Thoracic aorta (tissue), 2 donors: Measurements from ENCODE around the gene LCNL1. TPM values are rescaled to one million over a fixed set of nuclear protein-coding genes. Genes with fewer than 3 reads are reported as not detected.

Source experiments
- ATAC-seq: fragments of 150-250 bp; one replicate; pipeline ENCODE4 v1.8.0; 2017; ENCODE audit warnings: low read depth; ENCODE audit not compliant: insufficient number of reproducible peaks, low FRiP score
- DNase-seq: peaks from one replicate; pipeline ENCODE4 v3.0.0-alpha.2; 2020; ENCODE audit warnings: low spot score
- H3K27ac ChIP-seq, 2 donors: fragments of 200-600 bp; sonication (generic); 1 replicate in 1 of 2; 2 replicates in 1 of 2; pipeline ENCODE4 v1.5.1; 2016; ENCODE audit warnings: mild to moderate bottlenecking in 2 of 2, moderate library complexity in 2 of 2
- H3K27me3 ChIP-seq: fragments of 200-600 bp; sonication (generic); replicated peaks from 2 replicates; pipeline ENCODE4 v1.6.0; 2016; ENCODE audit warnings: mild to moderate bottlenecking; ENCODE audit not compliant: insufficient read depth
- H3K36me3 ChIP-seq: fragments of 200-600 bp; sonication (generic); one replicate; pipeline ENCODE4 v1.5.1; 2016
- H3K4me1 ChIP-seq, 2 donors: fragments of 200-600 bp; sonication (generic); 1 replicate in 1 of 2; 2 replicates in 1 of 2; pipeline versions ENCODE4 v1.5.1 to v1.6.0; 2016; ENCODE audit warnings: low read depth in 2 of 2, mild to moderate bottlenecking in 1 of 2; ENCODE audit not compliant: control insufficient read depth in 1 of 2
- H3K4me3 ChIP-seq: fragments of 200-600 bp; sonication (generic); 2 replicates; pipeline ENCODE4 v1.5.1; 2016; ENCODE audit warnings: mild to moderate bottlenecking
- H3K9me3 ChIP-seq: fragments of 200-600 bp; sonication (generic); 2 replicates; pipeline ENCODE4 v1.5.1; 2016
- total RNA-seq, 2 donors: library from RNA; depleted of rRNA; stranded (reverse); fragments of >200 nt; gene quantifications; one replicate each; pipeline versions ENCODE4 v1.1.0 to v1.2.3, GENCODE V29; 2016
- TF ChIP-seq, protein P1 (sequence below): fragments of 200-600 bp; sonication (generic); IDR thresholded peaks from one replicate; pipeline ENCODE4 v1.5.1; 2019; ENCODE audit warnings: antibody characterized with exemption

The LCNL1 gene
- total RNA-seq, 2 donors from 2014 or later: not detected

- TF ChIP-seq, protein P1, sequence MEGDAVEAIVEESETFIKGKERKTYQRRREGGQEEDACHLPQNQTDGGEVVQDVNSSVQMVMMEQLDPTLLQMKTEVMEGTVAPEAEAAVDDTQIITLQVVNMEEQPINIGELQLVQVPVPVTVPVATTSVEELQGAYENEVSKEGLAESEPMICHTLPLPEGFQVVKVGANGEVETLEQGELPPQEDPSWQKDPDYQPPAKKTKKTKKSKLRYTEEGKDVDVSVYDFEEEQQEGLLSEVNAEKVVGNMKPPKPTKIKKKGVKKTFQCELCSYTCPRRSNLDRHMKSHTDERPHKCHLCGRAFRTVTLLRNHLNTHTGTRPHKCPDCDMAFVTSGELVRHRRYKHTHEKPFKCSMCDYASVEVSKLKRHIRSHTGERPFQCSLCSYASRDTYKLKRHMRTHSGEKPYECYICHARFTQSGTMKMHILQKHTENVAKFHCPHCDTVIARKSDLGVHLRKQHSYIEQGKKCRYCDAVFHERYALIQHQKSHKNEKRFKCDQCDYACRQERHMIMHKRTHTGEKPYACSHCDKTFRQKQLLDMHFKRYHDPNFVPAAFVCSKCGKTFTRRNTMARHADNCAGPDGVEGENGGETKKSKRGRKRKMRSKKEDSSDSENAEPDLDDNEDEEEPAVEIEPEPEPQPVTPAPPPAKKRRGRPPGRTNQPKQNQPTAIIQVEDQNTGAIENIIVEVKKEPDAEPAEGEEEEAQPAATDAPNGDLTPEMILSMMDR: no peak
- no peak overlapping the region for H3K27ac ChIP-seq
- no peak for DNase-seq
- no peaks in the 10 kb centered on the region for H3K27me3 ChIP-seq
- no peaks in the 10 kb centered on the region for H3K9me3 ChIP-seq
- peaks cover 11 to 34% of the 10 kb centered on the region in 2 donors for H3K4me1 ChIP-seq
- H3K4me3 ChIP-seq: no peak overlapping the region
- H3K36me3 ChIP-seq: peaks cover 34% of the 10 kb centered on the region
- no peak for ATAC-seq
Measured at GRCh38 chr9:136942112-136942880, 40.5 kb upstream of the LCNL1 start.

DNA sequence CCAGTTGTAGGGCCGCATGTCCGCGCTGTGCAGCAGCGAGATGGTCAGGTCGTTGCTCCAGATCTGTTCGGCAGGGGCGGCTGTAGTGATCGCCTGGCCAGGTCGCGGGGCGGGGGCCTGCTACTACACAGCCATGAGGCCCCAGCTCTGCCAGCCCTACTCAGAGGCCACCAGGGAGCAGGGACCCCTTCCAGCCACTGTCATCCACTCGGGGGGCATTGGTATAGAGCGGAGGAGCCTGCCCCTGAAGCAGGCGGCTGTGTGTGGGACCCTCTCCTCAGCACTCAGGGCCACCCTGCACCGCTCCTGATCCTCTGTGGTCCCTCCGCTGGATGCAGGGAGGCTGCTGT is 39.9 kb upstream of the LCNL1 start:
- Histone ChIP-seq H3K27ac (no peak overlapping the region), H3K27me3 (no peaks in the 10 kb centered on the region), H3K36me3 (peaks cover 34% of the 10 kb centered on the region), H3K4me1 (peaks cover 11 to 39% of the 10 kb centered on the region in 2 donors), H3K4me3 (peak overlapping the region; percentile 97), H3K9me3 (no peaks in the 10 kb centered on the region)
- no peak for ATAC-seq
- TF ChIP-seq, protein P1: no peak
- DNase-seq: no peak

DNA sequence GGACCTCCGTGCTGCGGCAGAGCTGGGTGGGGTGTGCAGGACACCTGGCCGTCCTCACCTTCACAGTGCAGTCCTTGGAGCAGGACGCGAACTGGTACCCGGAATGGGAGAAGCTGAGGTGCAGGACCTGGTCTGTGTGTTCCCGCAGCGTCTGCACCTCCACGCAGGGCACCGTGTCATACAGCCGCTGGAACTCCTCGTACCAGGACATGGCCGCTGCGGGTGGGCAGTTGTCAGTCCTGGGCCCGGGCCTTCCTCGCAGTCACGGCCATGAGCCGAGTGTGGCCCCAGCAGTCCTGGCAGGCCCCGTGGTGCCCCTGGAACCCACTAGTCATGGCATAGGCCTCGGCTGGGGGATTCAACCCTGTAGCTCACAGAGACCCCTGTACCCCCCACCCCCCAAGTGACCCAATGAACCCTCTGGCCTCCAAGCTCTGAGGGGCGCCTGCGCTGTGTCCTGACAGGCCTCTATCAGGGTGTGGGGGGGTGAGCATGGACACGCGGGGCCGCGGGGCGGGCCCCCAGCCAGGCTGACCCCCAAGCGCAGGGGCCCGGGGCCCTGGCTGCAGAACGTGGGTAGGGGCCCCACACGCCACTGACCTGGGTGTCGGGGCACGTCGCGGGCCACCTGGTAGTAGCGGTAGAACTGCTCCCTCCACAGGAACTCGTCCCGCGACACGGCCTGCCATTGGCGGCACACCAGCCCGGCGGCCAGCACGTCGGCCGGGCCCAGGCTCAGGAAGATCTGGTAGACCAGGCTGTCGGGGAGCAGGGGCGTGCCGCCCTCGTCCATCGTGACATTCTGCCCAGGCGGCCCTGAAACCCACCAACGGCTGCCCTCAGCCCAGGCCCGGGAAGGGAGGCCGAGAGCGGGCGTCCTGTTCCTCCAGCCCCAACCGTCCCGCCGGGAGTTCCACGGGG is 39.2 kb upstream of the LCNL1 start:
- Histone ChIP-seq H3K9me3 (no peaks in the 10 kb centered on the region), H3K27me3 (no peaks in the 10 kb centered on the region), H3K27ac (peak overlapping the region; percentile 79 to 83), H3K4me3 (peak overlapping the region; percentile 97), H3K36me3 (peaks cover 34% of the 10 kb centered on the region), H3K4me1 (peaks cover 11 to 39% of the 10 kb centered on the region in 2 donors)
- TF ChIP-seq, protein P1: no peak
- no peak for DNase-seq
- no peak for ATAC-seq

- Histone ChIP-seq H3K9me3 (no peaks in the 10 kb centered on the region), H3K4me3 (peak overlapping the region; percentile 97), H3K4me1 (peaks cover 13 to 41% of the 10 kb centered on the region in 2 donors), H3K27ac (peak overlapping the region; percentile 79 to 83), H3K36me3 (peaks cover 34% of the 10 kb centered on the region), H3K27me3 (no peaks in the 10 kb centered on the region)
- DNase-seq: no peak
- TF ChIP-seq, protein P1: no peak
- peak; percentile 14 for ATAC-seq
Measured at GRCh38 chr9:136944212-136944518, 38.6 kb upstream of the LCNL1 start.
